Activated T-cell treated with anti-CD3 and anti-CD28 coated beads for 1 hour (primary cell): ENCODE measurements around the gene CARMIL3.
"Not testable (repeated sequence)": the region's sequence is repeated elsewhere in the genome, so short reads cannot be mapped to it uniquely, and the experiment has no call there.

ENCODE experiments used
- DNase-seq: peaks from one replicate; pipeline ENCODE4 v3.0.0-alpha.2; 2020; ENCODE audit warnings: low read depth

Gene CARMIL3

GRCh38 chr14:24037658-24038037 lies 14.2 kb upstream of the CARMIL3 start:
- no peak for DNase-seq

- no peak for DNase-seq
These were observed 13.1 kb upstream of the CARMIL3 start for GRCh38 chr14:24038686-24039085.

GRCh38 chr14:24040692-24041091 lies 11.1 kb upstream of the CARMIL3 start:
- DNase-seq: no peak

GRCh38 chr14:24042746-24043145 lies 9.1 kb upstream of the CARMIL3 start:
- no peak for DNase-seq

- DNase-seq: not testable (repeated sequence)
These were observed 2.8 kb upstream of the CARMIL3 start for GRCh38 chr14:24049002-24049401.

GRCh38 chr14:24050753-24051152 lies 1.1 kb upstream of the CARMIL3 start:
- not testable (repeated sequence) for DNase-seq

- DNase-seq: no peak
These were observed 527 bp upstream of the CARMIL3 start for GRCh38 chr14:24051176-24051788.

GRCh38 chr14:24052656-24053547 lies 1.1 kb downstream of the CARMIL3 start:
- DNase-seq: no peak

- DNase-seq: no peak
These were observed 1.9 kb downstream of the CARMIL3 start for GRCh38 chr14:24053548-24054323.

GRCh38 chr14:24054324-24054641 lies 2.5 kb downstream of the CARMIL3 start:
- DNase-seq: no peak

- DNase-seq: no peak
These were observed 2.8 kb downstream of the CARMIL3 start for GRCh38 chr14:24054646-24055045.

GRCh38 chr14:24055971-24056799 lies 4.4 kb downstream of the CARMIL3 start:
- DNase-seq: no peak

GRCh38 chr14:24056800-24057184 lies 5.0 kb downstream of the CARMIL3 start:
- no peak for DNase-seq

GRCh38 chr14:24057271-24057670 lies 5.5 kb downstream of the CARMIL3 start:
- DNase-seq: no peak

GRCh38 chr14:24057867-24058259 lies 6.1 kb downstream of the CARMIL3 start:
- no peak for DNase-seq

GRCh38 chr14:24058260-24058950 lies 6.6 kb downstream of the CARMIL3 start:
- no peak for DNase-seq

GRCh38 chr14:24058951-24059475 lies 7.2 kb downstream of the CARMIL3 start:
- no peak for DNase-seq

GRCh38 chr14:24059841-24060388 lies 8.1 kb downstream of the CARMIL3 start:
- DNase-seq: no peak

GRCh38 chr14:24060443-24060842 lies 8.6 kb downstream of the CARMIL3 start:
- DNase-seq: no peak

GRCh38 chr14:24060984-24061913 lies 9.4 kb downstream of the CARMIL3 start:
- no peak for DNase-seq
